Measurements from ENCODE around the gene CLASP2.

CLASP2 gene

GRCh38 chr3:33612607-33613006, 105.4 kb downstream of the CLASP2 start:
- TF ChIP-seq CTCF (IDR thresholded peaks at IDR 0.05; ENCODE audit: insufficient read depth, missing control alignments): no peak
- no peak for DNase-seq (ENCODE audit: insufficient read length, low spot score)
- no peak for FAIRE-seq

- no peak for TF ChIP-seq CTCF (IDR thresholded peaks at IDR 0.05; ENCODE audit: insufficient read depth, missing control alignments)
- FAIRE-seq (no peak), DNase-seq (ENCODE audit: insufficient read length, low spot score) (no peak)
Observed at GRCh38 chr3:33602829-33603228, 115.2 kb downstream of the CLASP2 start.

GRCh38 chr3:33597257-33597689, 120.8 kb downstream of the CLASP2 start:
- no peak for FAIRE-seq
- no peak for TF ChIP-seq CTCF (IDR thresholded peaks at IDR 0.05; ENCODE audit: insufficient read depth, missing control alignments)

GRCh38 chr3:33592999-33593398, 125.1 kb downstream of the CLASP2 start:
- DNase-seq (ENCODE audit: insufficient read length, low spot score) (no peak), FAIRE-seq (no peak)
- no peak for TF ChIP-seq CTCF (IDR thresholded peaks at IDR 0.05; ENCODE audit: insufficient read depth, missing control alignments)

More at GRCh38 chr3:33597257-33597689, 120.8 kb downstream of the CLASP2 start:
- DNase-seq (ENCODE audit: insufficient read length, low spot score): no peak

- no peak for FAIRE-seq
- TF ChIP-seq CTCF (IDR thresholded peaks at IDR 0.05; ENCODE audit: insufficient read depth, missing control alignments): no peak
- DNase-seq (ENCODE audit: insufficient read length, low spot score): no peak
Observed at GRCh38 chr3:33590541-33590940, 127.5 kb downstream of the CLASP2 start.

- DNase-seq (ENCODE audit: insufficient read length, low spot score): no peak
- no peak for FAIRE-seq
- no peak for TF ChIP-seq CTCF (IDR thresholded peaks at IDR 0.05; ENCODE audit: insufficient read depth, missing control alignments)
Observed at GRCh38 chr3:33586402-33586801, 131.7 kb downstream of the CLASP2 start.

- no peak for FAIRE-seq
- no peak for TF ChIP-seq CTCF (IDR thresholded peaks at IDR 0.05; ENCODE audit: insufficient read depth, missing control alignments)
- no peak for DNase-seq (ENCODE audit: insufficient read length, low spot score)
Observed at GRCh38 chr3:33582234-33582633, 135.8 kb downstream of the CLASP2 start.

Measured in D721Med (cell line).